Upper lobe of left lung (tissue), 6 donors: ENCODE measurements around the gene RNLS. TPM values are rescaled to one million over a fixed set of nuclear protein-coding genes. Genes with fewer than 3 reads are reported as not detected.
A peak's percentile ranks its signal among the peaks of the same experiment; 100 is the strongest.

Source experiments
- ATAC-seq, 2 donors: fragments of 200-7000 bp; cut with Tn5 transposase; one replicate each; pipeline ENCODE4 v1.9.1; 2022; ENCODE audit warnings: mild to moderate bottlenecking in 2 of 2, moderate library complexity in 2 of 2; ENCODE audit not compliant: low FRiP score in 2 of 2
- DNase-seq, 2 donors: peaks; one replicate each; pipeline ENCODE4 v3.0.0-alpha.2; 2019 to 2020
- H3K27ac ChIP-seq, 4 donors: fragments of 200-600 bp; sonication (generic); one replicate each; pipeline ENCODE4 v1.5.1; 2016 to 2019
- H3K27me3 ChIP-seq, 4 donors: fragments of 200-600 bp; sonication (generic); one replicate each; pipeline ENCODE4 v1.5.1; 2017 to 2019
- H3K36me3 ChIP-seq, 4 donors: fragments of 200-600 bp; sonication (generic); one replicate each; pipeline ENCODE4 v1.5.1; 2016 to 2019
- H3K4me1 ChIP-seq, 4 donors: fragments of 200-600 bp; sonication (generic); one replicate each; pipeline ENCODE4 v1.5.1; 2018 to 2019
- H3K4me3 ChIP-seq, 4 donors: fragments of 200-600 bp; sonication (generic); one replicate each; pipeline ENCODE4 v1.5.1; 2017 to 2019; ENCODE audit warnings: mild to moderate bottlenecking in 2 of 4, moderate library complexity in 1 of 4
- H3K9me3 ChIP-seq, 4 donors: fragments of 200-600 bp; sonication (generic); one replicate each; pipeline ENCODE4 v1.5.1; 2018 to 2019
- EP300 ChIP-seq, 4 donors: sonication (generic); formaldehyde crosslinking; IDR thresholded peaks; one replicate each; pipeline ENCODE4 v1.5.1; 2017; ENCODE audit warnings: antibody characterized with exemption in 4 of 4, control low read depth in 2 of 4
- POLR2A ChIP-seq, 4 donors: fragments of 450-650 bp; IDR thresholded peaks; one replicate each; pipeline ENCODE4 v1.5.1; 2016 to 2017; ENCODE audit warnings: antibody characterized with exemption in 4 of 4, mild to moderate bottlenecking in 2 of 4
- POLR2AphosphoS5 ChIP-seq, 2 donors: sonication (generic); formaldehyde crosslinking; IDR thresholded peaks; one replicate each; pipeline ENCODE4 v1.5.1; 2017; ENCODE audit warnings: antibody characterized with exemption in 2 of 2
- WGBS, 2 donors: methylation state at CpG; one replicate each; pipeline ENCODE4 v1.1.5; 2017 to 2018; 5-methylcytosine and 5-hydroxymethylcytosine counted together
- total RNA-seq, 6 donors: library from RNA; depleted of rRNA in 4 of 6; stranded (reverse); fragments of >200 nt in 4 of 6; gene quantifications; one replicate each; pipeline versions ENCODE4 v1.1.0 to v1.2.1, GENCODE V29; 2016 to 2021
- TF ChIP-seq, protein P1 (sequence below), 6 experiments: fragments of 450-650 bp in 4 of 6; fragments of 200-600 bp in 2 of 6; sonication (generic) in 2 of 6; IDR thresholded peaks; one replicate each; pipeline ENCODE4 v1.5.1; 2016 to 2019; ENCODE audit warnings: antibody characterized with exemption in 6 of 6
- donor health status: DM: no; HTN: no; CAD: no; lungs with moderate emphysema.
- donor health status: DM: no; HTN: yes; CAD: no; lungs with severe emphysema.

RNLS gene
- total RNA-seq, 6 donors from 2014 or later = 5.0 to 27.1 (median 15.0) TPM

DNA sequence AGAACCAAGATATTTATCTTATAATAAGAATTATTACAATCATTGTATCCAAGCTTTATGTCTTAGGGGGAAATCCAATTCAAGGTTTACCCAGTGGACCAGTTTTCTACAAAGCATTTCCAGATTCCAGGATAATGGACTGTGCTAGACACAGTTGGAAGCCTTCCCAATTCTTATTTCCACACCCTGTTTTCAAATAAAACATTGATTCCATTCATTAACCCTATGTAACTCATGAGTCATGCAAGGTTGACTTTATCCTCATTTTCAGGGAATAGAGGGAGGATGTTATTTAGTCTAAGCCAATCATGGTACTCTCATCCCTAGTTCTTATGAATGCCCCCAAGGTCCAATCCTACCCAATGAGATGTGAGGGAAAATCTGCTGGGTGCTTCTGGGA lies 145.7 kb downstream of the RNLS start:
- TF ChIP-seq, protein P1, sequence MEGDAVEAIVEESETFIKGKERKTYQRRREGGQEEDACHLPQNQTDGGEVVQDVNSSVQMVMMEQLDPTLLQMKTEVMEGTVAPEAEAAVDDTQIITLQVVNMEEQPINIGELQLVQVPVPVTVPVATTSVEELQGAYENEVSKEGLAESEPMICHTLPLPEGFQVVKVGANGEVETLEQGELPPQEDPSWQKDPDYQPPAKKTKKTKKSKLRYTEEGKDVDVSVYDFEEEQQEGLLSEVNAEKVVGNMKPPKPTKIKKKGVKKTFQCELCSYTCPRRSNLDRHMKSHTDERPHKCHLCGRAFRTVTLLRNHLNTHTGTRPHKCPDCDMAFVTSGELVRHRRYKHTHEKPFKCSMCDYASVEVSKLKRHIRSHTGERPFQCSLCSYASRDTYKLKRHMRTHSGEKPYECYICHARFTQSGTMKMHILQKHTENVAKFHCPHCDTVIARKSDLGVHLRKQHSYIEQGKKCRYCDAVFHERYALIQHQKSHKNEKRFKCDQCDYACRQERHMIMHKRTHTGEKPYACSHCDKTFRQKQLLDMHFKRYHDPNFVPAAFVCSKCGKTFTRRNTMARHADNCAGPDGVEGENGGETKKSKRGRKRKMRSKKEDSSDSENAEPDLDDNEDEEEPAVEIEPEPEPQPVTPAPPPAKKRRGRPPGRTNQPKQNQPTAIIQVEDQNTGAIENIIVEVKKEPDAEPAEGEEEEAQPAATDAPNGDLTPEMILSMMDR (IDR thresholded peaks at IDR 0.05) = no peak
- TF ChIP-seq EP300 (IDR thresholded peaks at IDR 0.05) (no peak), POLR2AphosphoS5 (IDR thresholded peaks at IDR 0.05) (no peak), POLR2A (IDR thresholded peaks at IDR 0.05) (no peak)
- no peaks in the 10 kb centered on the region for H3K27me3 ChIP-seq
- no peak overlapping the region for H3K27ac ChIP-seq
- H3K36me3 ChIP-seq = no peaks in the 10 kb centered on the region
- H3K4me3 ChIP-seq = no peak overlapping the region
- DNase-seq = no peak
- H3K9me3 ChIP-seq = no peaks in the 10 kb centered on the region
- H3K4me1 ChIP-seq = peaks cover 0 to 6% (median 1%) of the 10 kb centered on the region in 4 donors
- ATAC-seq = no peak

DNA sequence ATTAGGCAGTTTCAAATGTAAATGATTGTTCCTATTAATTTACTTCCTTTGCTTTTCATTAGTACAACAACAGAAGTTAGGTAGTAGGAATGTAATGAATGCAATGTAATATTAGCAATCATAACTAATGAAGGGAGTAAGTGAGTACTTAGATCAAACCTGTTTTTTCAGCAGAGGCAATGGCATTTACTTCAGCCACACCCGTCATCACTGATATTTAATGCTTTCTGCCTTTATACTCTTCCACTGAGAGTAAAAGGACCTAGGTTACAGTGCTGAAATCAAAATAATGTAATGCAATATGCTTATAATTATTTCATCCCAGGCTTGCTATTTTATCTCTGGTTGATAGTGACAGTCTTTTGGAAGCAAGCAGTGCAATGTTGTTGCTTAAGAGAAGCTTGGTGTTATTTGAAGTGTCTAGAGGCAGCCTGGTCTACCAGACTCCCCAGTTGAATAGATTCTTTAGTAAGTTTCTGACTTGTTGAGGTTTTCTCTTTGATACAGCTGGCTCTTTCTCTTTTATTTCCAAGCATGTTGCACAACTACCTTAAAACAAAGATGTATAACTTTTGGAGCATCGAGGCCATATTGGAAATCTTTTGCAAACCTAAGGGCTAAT lies 149.4 kb downstream of the RNLS start:
- DNase-seq (no peak), ATAC-seq (no peak)
- TF ChIP-seq EP300 (IDR thresholded peaks at IDR 0.05) (no peak), POLR2AphosphoS5 (IDR thresholded peaks at IDR 0.05) (no peak), POLR2A (IDR thresholded peaks at IDR 0.05) (no peak)
- TF ChIP-seq, protein P1 (IDR thresholded peaks at IDR 0.05) = no peak

DNA sequence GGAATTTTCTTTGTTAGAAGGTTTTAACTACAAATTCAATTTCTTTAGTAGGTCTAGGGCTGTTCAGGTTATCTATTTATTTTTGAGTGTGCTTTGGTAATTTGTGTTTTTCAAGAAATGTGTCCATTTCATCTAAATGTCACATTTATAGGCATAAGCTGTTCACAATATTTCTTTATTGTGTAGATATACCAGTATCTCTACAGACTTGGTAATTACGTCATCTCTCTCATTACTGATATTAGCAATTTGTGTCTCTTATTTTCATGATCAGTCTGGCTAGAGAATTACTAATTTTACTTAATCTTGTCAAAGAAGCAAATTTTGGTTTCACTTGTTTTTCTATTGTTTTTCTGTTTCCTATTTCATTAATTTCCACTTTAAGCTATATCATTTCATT lies 152.0 kb downstream of the RNLS start:
- no peak for ATAC-seq
- DNase-seq = no peak
- Histone ChIP-seq H3K36me3 (no peaks in the 10 kb centered on the region), H3K4me3 (no peak overlapping the region), H3K9me3 (no peaks in the 10 kb centered on the region), H3K27me3 (no peaks in the 10 kb centered on the region), H3K27ac (no peak overlapping the region), H3K4me1 (no peaks in the 10 kb centered on the region)
- TF ChIP-seq POLR2A (IDR thresholded peaks at IDR 0.05) = no peak
- no peak for TF ChIP-seq POLR2AphosphoS5 (IDR thresholded peaks at IDR 0.05)
- TF ChIP-seq, protein P1 (IDR thresholded peaks at IDR 0.05) = no peak
- TF ChIP-seq EP300 (IDR thresholded peaks at IDR 0.05) = no peak
- WGBS, 2 donors = 94% methylated on average over 1 of the region's 1 CpG

More for the DNA sequence above, 149.4 kb downstream of the RNLS start:
- Histone ChIP-seq H3K9me3 (no peaks in the 10 kb centered on the region), H3K27me3 (no peaks in the 10 kb centered on the region), H3K4me3 (no peak overlapping the region), H3K27ac (no peak overlapping the region), H3K36me3 (no peaks in the 10 kb centered on the region), H3K4me1 (no peaks in the 10 kb centered on the region)
- 75 to 88% methylated on average over 2 of the region's 2 CpGs for WGBS, 2 donors

DNA sequence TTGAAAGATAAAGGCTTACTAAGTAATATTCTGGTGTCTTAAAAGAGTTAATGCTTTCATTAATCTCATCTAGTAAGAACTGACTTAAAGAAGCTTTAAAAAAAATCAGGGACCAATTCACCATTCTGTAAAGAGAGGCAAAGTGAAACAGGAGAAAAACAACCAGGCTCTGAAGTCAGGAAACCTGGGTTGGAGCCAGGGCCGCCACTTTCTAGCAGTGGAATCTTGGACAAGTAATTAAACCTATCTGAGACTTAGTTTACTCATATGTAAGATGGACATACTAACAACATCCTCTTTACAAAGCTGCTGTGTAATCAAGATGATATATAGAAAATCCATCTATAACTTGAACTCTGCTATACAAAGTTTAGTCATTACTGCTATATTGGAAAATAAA lies 154.1 kb downstream of the RNLS start:
- TF ChIP-seq EP300 (IDR thresholded peaks at IDR 0.05) = no peak
- TF ChIP-seq POLR2A (IDR thresholded peaks at IDR 0.05) = no peak
- TF ChIP-seq POLR2AphosphoS5 (IDR thresholded peaks at IDR 0.05) = no peak
- TF ChIP-seq, protein P1 (IDR thresholded peaks at IDR 0.05) = no peak
- H3K27me3 ChIP-seq = no peaks in the 10 kb centered on the region
- no peak overlapping the region for H3K27ac ChIP-seq
- DNase-seq (no peak), ATAC-seq (no peak)
- WGBS, 2 donors = 81 to 95% methylated on average over 1 of the region's 1 CpG
- H3K36me3 ChIP-seq = no peaks in the 10 kb centered on the region
- no peaks in the 10 kb centered on the region for H3K9me3 ChIP-seq
- no peak overlapping the region for H3K4me3 ChIP-seq
- H3K4me1 ChIP-seq = no peaks in the 10 kb centered on the region

DNA sequence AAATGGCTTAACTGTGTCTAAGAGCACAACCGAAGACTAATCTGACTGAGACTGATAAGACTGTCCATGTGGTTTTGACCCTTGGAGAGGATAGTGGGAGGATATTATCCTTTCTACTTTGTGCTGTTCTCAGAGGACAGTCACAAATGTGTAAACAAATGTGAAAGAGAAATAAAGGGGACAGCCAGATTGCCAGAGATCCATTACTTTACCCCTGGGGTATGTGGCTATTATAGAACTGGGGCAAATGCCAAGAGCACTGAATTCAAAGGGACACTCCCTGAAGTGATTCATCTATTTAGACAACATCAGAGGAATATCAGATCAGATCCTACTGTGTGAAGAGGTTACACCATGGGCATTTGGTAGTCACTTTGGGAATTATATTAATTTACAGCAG lies 154.7 kb downstream of the RNLS start:
- Histone ChIP-seq H3K4me3 (no peak overlapping the region), H3K4me1 (no peaks in the 10 kb centered on the region), H3K27me3 (no peaks in the 10 kb centered on the region), H3K27ac (no peak overlapping the region), H3K9me3 (no peaks in the 10 kb centered on the region), H3K36me3 (no peaks in the 10 kb centered on the region)
- ATAC-seq (peak in 1 of 2 donors; percentile 43), DNase-seq (no peak)
- whole genome bisulfite sequencing, 2 donors = 48 to 57% methylated on average over 1 of the region's 1 CpG
- TF ChIP-seq, protein P1 (IDR thresholded peaks at IDR 0.05) = no peak
- TF ChIP-seq POLR2A (IDR thresholded peaks at IDR 0.05) (no peak), EP300 (IDR thresholded peaks at IDR 0.05) (no peak), POLR2AphosphoS5 (IDR thresholded peaks at IDR 0.05) (no peak)
